Measurements from ENCODE around the gene PIAS3. TPM values are rescaled to one million over a fixed set of nuclear protein-coding genes. Genes with fewer than 3 reads are reported as not detected.

Gene PIAS3
- total RNA-seq, 4 donors from 2014 or later, result 11.9 to 25.3 (median 22.9) TPM

GRCh38 chr1:145879775-145880174, 20.9 kb upstream of the PIAS3 start:
- DNase-seq (ENCODE audit: extremely low spot score), result no peak
- H3K27me3 ChIP-seq, result no peaks in the 10 kb centered on the region
- no peaks in the 10 kb centered on the region for H3K36me3 ChIP-seq
- no peak overlapping the region for H3K27ac ChIP-seq (replicated peaks in 1 of 4)
- peaks cover 0 to under 1% (median 0%) of the 10 kb centered on the region in 4 donors for H3K4me1 ChIP-seq
- WGBS, result 71% methylated on average over 5 of the region's 5 CpGs
- intact Hi-C loops (cut with DNase I), result no loop called here
- TF ChIP-seq CTCF (IDR thresholded peaks at IDR 0.05), result no peak
- TF ChIP-seq POLR2AphosphoS5 (IDR thresholded peaks at IDR 0.05), result no peak
- no peak for TF ChIP-seq POLR2A (IDR thresholded peaks at IDR 0.05; ENCODE audit: low read depth)
- no peak for TF ChIP-seq EP300 (IDR thresholded peaks at IDR 0.05)
- H3K4me3 ChIP-seq, result no peak overlapping the region
- H3K9me3 ChIP-seq, result no peaks in the 10 kb centered on the region

- Histone ChIP-seq H3K36me3 (no peaks in the 10 kb centered on the region), H3K27ac (replicated peaks in 1 of 4) (no peak overlapping the region), H3K4me3 (no peak overlapping the region), H3K9me3 (no peaks in the 10 kb centered on the region), H3K27me3 (no peaks in the 10 kb centered on the region), H3K4me1 (no peaks in the 10 kb centered on the region)
- TF ChIP-seq CTCF (IDR thresholded peaks at IDR 0.05) (no peak), POLR2A (IDR thresholded peaks at IDR 0.05; ENCODE audit: low read depth) (no peak), POLR2AphosphoS5 (IDR thresholded peaks at IDR 0.05) (no peak), EP300 (IDR thresholded peaks at IDR 0.05) (no peak)
- DNase-seq (ENCODE audit: extremely low spot score), result no peak
- intact Hi-C loops (cut with DNase I), result no loop called here
- whole genome bisulfite sequencing, result 96% methylated on average over 2 of the region's 2 CpGs
Observed at GRCh38 chr1:145878724-145879123, 19.8 kb upstream of the PIAS3 start.

GRCh38 chr1:145877923-145878486, 19.1 kb upstream of the PIAS3 start:
- Histone ChIP-seq H3K27me3 (no peaks in the 10 kb centered on the region), H3K36me3 (no peaks in the 10 kb centered on the region), H3K4me1 (peaks cover 0 to 4% (median 3%) of the 10 kb centered on the region in 4 donors), H3K27ac (replicated peaks in 1 of 4) (no peak overlapping the region), H3K9me3 (no peaks in the 10 kb centered on the region), H3K4me3 (no peak overlapping the region)
- intact Hi-C loops (cut with DNase I), result no loop called here
- TF ChIP-seq POLR2AphosphoS5 (IDR thresholded peaks at IDR 0.05), result no peak
- no peak for TF ChIP-seq CTCF (IDR thresholded peaks at IDR 0.05)
- TF ChIP-seq EP300 (IDR thresholded peaks at IDR 0.05), result no peak
- TF ChIP-seq POLR2A (IDR thresholded peaks at IDR 0.05; ENCODE audit: low read depth), result no peak
- 72% methylated on average over 4 of the region's 7 CpGs for WGBS
- DNase-seq (ENCODE audit: extremely low spot score), result no peak

GRCh38 chr1:145874646-145875045, 15.8 kb upstream of the PIAS3 start:
- Histone ChIP-seq H3K27me3 (no peaks in the 10 kb centered on the region), H3K36me3 (no peaks in the 10 kb centered on the region), H3K4me3 (no peak overlapping the region), H3K9me3 (no peaks in the 10 kb centered on the region), H3K27ac (replicated peaks in 1 of 4) (no peak overlapping the region), H3K4me1 (peaks cover 11 to 36% (median 30%) of the 10 kb centered on the region in 4 donors)
- TF ChIP-seq CTCF (IDR thresholded peaks at IDR 0.05), result no peak
- no peak for TF ChIP-seq POLR2AphosphoS5 (IDR thresholded peaks at IDR 0.05)
- TF ChIP-seq EP300 (IDR thresholded peaks at IDR 0.05), result no peak
- TF ChIP-seq POLR2A (IDR thresholded peaks at IDR 0.05; ENCODE audit: low read depth), result no peak
- no peak for DNase-seq (ENCODE audit: extremely low spot score)
- intact Hi-C loops (cut with DNase I), result no loop called here
- WGBS, result 94% methylated on average over 12 of the region's 12 CpGs
